Esophagus muscularis mucosa (tissue), 4 donors: Measurements from ENCODE around the gene PPP1R12C.

Experiments
- EP300 ChIP-seq: sonication (generic); formaldehyde crosslinking; IDR thresholded peaks from one replicate; pipeline ENCODE4 v1.6.1; 2017; ENCODE audit warnings: antibody characterized with exemption
- POLR2A ChIP-seq: fragments of 450-650 bp; IDR thresholded peaks from one replicate; pipeline ENCODE4 v1.6.1; 2017; ENCODE audit warnings: antibody characterized with exemption, moderate library complexity, mild to moderate bottlenecking, low read depth
- POLR2AphosphoS5 ChIP-seq, 2 donors: sonication (generic); formaldehyde crosslinking; IDR thresholded peaks; one replicate each; pipeline ENCODE4 v1.6.1; 2017; ENCODE audit warnings: antibody characterized with exemption in 2 of 2
- TF ChIP-seq, protein P1 (sequence below), 3 experiments: fragments of 200-600 bp in 2 of 3; fragments of 450-650 bp in 1 of 3; sonication (generic) in 2 of 3; IDR thresholded peaks; one replicate each; pipeline ENCODE4 v1.5.1; 2017 to 2019; ENCODE audit warnings: antibody characterized with exemption in 3 of 3, mild to moderate bottlenecking in 2 of 3, moderate library complexity in 1 of 3

DNA sequence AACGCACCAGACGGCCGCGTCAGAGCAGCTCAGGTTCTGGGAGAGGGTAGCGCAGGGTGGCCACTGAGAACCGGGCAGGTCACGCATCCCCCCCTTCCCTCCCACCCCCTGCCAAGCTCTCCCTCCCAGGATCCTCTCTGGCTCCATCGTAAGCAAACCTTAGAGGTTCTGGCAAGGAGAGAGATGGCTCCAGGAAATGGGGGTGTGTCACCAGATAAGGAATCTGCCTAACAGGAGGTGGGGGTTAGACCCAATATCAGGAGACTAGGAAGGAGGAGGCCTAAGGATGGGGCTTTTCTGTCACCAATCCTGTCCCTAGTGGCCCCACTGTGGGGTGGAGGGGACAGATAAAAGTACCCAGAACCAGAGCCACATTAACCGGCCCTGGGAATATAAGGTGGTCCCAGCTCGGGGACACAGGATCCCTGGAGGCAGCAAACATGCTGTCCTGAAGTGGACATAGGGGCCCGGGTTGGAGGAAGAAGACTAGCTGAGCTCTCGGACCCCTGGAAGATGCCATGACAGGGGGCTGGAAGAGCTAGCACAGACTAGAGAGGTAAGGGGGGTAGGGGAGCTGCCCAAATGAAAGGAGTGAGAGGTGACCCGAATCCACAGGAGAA, 1.9 kb downstream of the PPP1R12C start:
- TF ChIP-seq, protein P1, sequence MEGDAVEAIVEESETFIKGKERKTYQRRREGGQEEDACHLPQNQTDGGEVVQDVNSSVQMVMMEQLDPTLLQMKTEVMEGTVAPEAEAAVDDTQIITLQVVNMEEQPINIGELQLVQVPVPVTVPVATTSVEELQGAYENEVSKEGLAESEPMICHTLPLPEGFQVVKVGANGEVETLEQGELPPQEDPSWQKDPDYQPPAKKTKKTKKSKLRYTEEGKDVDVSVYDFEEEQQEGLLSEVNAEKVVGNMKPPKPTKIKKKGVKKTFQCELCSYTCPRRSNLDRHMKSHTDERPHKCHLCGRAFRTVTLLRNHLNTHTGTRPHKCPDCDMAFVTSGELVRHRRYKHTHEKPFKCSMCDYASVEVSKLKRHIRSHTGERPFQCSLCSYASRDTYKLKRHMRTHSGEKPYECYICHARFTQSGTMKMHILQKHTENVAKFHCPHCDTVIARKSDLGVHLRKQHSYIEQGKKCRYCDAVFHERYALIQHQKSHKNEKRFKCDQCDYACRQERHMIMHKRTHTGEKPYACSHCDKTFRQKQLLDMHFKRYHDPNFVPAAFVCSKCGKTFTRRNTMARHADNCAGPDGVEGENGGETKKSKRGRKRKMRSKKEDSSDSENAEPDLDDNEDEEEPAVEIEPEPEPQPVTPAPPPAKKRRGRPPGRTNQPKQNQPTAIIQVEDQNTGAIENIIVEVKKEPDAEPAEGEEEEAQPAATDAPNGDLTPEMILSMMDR (IDR thresholded peaks at IDR 0.05) = no peak
- peak; percentile 38 to 72 for TF ChIP-seq POLR2AphosphoS5 (IDR thresholded peaks at IDR 0.05)
- TF ChIP-seq EP300 = no peak
- TF ChIP-seq POLR2A = no peak
